Activated T-cell treated with anti-CD3 and anti-CD28 coated beads, Interleukin-2, amount 50 U/mL, for 24 hours (primary cell): ENCODE measurements around the gene ZNF570.
A peak's percentile ranks its signal among the peaks of the same experiment; 100 is the strongest.

Experiments used
- DNase-seq: peaks from one replicate; pipeline ENCODE4 v3.0.0-alpha.2; 2020
- H3K27ac Mint-ChIP-seq: 2 replicates; pipeline ENCODE4 v1.8.0; 2020; ENCODE audit warnings: mild to moderate bottlenecking, mixed read lengths
- H3K27me3 Mint-ChIP-seq: 2 replicates; pipeline ENCODE4 v1.8.0; 2020; ENCODE audit warnings: mixed read lengths
- H3K36me3 Mint-ChIP-seq: 2 replicates; pipeline ENCODE4 v1.8.0; 2020; ENCODE audit warnings: low read depth, mixed read lengths
- H3K4me1 Mint-ChIP-seq: 2 replicates; pipeline ENCODE4 v1.8.0; 2020; ENCODE audit warnings: low read depth, mixed read lengths
- H3K4me3 Mint-ChIP-seq: 2 replicates; pipeline ENCODE4 v1.8.0; 2020; ENCODE audit warnings: mild to moderate bottlenecking, moderate library complexity, mixed read lengths
- H3K9me3 Mint-ChIP-seq: 2 replicates; pipeline ENCODE4 v1.8.0; 2020; ENCODE audit warnings: mixed read lengths

Gene ZNF570

DNA sequence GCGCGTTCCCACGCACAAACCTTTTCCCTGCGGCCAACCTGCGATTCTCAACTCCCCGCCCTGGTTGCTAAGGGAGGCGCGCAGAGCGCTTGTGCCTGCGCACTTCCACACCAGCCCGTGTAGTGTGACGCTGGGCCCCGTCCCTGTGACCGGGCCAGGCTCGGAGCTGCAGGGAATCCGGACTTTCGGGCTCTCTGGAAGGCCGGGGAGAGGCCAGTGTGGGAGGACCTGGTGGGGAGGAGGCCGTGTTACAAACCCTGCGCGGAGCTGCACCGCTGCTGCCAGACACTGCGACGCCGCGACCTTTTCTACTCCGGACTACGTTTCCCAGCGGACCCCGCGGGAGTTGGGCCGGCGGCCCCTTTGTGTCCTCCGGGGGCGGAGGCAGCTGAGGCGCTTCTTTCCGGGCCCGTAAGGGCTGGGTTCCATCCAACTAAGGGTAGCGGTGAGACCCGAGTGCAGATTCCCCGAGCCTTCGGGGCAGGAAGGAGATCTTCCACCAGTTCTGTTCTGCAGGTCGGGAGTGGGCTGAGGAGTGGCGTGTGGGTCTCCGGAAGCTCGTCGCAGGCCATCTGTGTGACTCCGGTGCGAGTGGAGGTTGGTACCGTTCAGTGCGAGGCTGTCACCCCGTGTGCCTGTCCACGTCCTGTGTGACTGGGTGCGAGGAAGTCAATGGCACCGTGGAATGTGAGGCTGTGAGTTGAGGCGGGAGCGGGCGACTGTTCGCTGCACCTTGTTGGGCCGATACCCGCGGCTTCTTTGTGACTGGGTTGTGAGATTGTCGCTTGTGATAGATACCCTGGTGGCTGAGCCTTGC lies at the start of gene ZNF570:
TSS of gene ZNF570 (plus strand) at position 396 of the 817 bp plus-strand sequence. CDS start 999 bp downstream, outside the sequence.
- H3K27ac Mint-ChIP-seq, result peak within 1 kb of the TSS; percentile 95
- DNase-seq, result peak; percentile 91
- H3K4me1 Mint-ChIP-seq, result peaks cover 33% of the 10 kb centered on the region
- H3K9me3 Mint-ChIP-seq, result peaks cover 32% of the 10 kb centered on the region
- no peaks in the 10 kb centered on the region for H3K27me3 Mint-ChIP-seq
- peak within 1 kb of the TSS; percentile 97 for H3K4me3 Mint-ChIP-seq
- peaks cover 54% of the 10 kb centered on the region for H3K36me3 Mint-ChIP-seq

DNA sequence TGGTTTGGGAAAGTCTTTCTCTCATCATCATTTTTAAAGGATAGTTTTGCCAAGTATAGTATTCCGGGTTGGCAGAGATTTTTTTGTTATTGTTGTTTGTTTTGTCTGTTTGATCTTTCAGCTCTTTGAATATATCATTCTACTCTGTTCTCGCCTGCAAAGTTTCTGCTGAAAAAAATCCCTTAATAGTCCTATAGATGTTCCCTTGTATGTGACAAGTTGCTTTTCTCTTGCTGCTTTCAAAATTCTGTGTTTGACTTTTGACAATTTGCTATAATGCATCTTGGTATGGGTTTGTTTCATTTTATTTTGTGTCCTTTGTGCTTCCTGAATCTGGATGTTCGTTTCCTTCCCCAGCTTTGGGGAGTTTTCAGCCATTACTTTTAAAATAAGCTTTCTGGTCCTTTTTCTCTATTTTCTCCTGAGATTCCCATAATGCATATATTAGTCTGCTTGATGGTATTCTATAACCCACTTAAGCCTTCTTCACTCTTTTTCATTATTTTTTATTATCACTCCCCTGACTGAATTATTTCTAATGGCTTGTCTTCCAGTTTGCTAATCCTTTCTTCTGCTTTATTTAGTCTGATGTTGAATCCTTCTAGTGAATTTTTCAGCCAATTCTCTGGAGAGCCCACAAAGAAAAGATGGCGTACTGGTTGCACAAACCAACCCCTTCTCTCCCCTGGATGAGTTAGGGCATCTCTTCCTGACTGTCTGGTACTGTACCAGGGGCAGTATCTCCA lies 16.5 kb upstream of the ZNF570 start:
- Mint-ChIP-seq H3K27ac (no peak overlapping the region), H3K4me1 (no peaks in the 10 kb centered on the region), H3K4me3 (no peak overlapping the region), H3K27me3 (no peaks in the 10 kb centered on the region), H3K9me3 (peaks cover 74% of the 10 kb centered on the region), H3K36me3 (peaks cover 82% of the 10 kb centered on the region)
- DNase-seq, result no peak

DNA sequence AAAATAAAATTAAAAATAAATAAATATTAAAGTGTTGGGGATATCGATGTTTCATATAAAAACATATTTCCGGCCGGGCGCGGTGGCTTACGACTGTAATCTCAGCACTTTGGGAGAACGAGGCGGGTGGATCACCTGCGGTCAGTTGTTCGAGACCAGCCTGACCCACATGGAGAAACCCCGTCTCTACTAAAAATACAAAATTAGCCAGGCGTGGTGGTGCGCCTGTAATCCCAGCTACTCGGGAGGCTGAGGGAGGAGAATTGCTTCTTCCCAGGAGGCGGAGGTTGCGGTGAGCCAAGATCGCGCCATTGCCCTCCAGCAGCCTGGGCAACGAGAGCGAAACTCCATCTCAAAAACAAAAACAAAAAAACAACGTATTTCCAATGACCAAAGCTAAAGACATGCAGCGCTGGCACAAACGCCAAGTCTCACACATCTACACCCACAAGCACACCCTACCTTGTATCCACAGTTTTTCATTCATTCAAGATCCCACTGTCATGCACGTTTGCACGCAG lies 2.8 kb upstream of the ZNF570 start:
- no peaks in the 10 kb centered on the region for H3K27me3 Mint-ChIP-seq
- peaks cover 60% of the 10 kb centered on the region for H3K36me3 Mint-ChIP-seq
- H3K4me3 Mint-ChIP-seq, result peak overlapping the region; percentile 97
- peaks cover 32% of the 10 kb centered on the region for H3K9me3 Mint-ChIP-seq
- H3K27ac Mint-ChIP-seq, result peak overlapping the region; percentile 97
- peaks cover 33% of the 10 kb centered on the region for H3K4me1 Mint-ChIP-seq
- no peak for DNase-seq

DNA sequence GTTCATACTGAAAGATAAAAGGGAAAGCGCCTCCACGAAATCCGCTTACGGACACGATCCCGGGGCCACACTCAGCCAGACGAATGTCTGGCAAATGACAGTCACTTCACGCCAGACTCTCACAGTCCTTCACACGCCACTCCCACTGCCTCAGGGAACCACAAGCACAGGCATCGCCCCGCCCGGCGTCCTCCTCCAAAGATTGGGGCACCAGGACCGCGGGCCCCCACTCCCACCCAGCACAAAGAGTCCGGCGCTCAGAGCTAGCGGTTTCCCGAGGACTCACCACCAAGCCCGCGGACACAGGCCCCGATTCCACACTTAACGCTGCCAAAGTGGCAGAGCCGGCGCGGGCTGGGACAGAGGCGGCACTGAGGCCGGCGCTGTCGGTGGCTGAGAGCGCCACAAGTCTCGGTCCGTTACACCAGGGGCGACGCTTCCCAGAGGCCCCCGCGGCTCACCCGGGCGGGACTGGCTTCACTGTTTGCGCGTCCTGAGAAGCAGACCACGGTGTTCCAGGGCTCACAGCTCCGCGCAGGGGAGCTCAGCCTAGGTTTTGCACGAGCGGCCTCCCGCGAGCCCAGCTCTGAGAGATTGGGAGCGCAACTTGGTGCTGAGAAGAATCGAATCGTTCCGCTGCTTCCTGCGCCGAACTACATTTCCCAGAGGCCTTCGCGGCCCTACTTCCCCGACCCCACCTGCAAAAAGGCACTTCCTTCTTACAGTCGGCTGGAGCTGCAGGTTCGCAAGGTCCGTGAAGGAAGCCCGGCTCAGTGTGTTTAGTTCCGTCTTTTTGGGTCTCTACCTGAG lies 2.2 kb upstream of the ZNF570 start, which contains the start of gene ZNF569:
TSS of gene ZNF569 (minus strand) at position 647 of the 810 bp plus-strand sequence. CDS start 22,523 bp downstream, outside the sequence.
- peak; percentile 89 for DNase-seq
- Mint-ChIP-seq H3K4me3 (peak within 1 kb of the TSS; percentile 97), H3K27ac (peak within 1 kb of the TSS; percentile 97), H3K4me1 (peaks cover 33% of the 10 kb centered on the region), H3K9me3 (peaks cover 32% of the 10 kb centered on the region), H3K36me3 (peaks cover 60% of the 10 kb centered on the region), H3K27me3 (no peaks in the 10 kb centered on the region)

DNA sequence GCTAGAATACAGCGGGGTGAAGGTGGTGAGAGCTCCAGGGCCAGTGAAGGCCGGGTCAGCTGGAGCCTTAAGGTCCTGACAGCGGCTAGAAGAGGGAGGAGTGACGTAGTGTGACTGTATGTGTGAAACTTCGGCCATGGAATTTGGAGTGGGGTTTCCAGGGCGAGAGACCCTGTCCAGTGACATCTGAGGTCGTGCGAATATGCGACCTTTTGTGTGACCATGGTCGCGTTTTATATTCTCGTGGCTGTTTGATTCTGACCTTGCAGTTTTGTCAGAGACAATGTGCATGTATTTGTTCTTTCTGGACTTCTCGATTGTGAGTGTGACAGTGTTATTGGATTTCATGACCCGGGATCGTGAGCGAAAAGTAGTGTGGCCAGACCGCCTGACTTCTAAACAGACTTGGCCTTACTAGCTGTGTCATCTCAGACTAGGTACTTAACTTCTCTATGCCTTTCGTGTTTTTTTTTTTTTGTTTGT lies 1.5 kb upstream of the ZNF570 start:
- DNase-seq, result no peak
- H3K27me3 Mint-ChIP-seq, result no peaks in the 10 kb centered on the region
- peak overlapping the region; percentile 97 for H3K27ac Mint-ChIP-seq
- H3K36me3 Mint-ChIP-seq, result peaks cover 60% of the 10 kb centered on the region
- H3K4me1 Mint-ChIP-seq, result peaks cover 33% of the 10 kb centered on the region
- H3K4me3 Mint-ChIP-seq, result peak overlapping the region; percentile 97
- H3K9me3 Mint-ChIP-seq, result peaks cover 32% of the 10 kb centered on the region

DNA sequence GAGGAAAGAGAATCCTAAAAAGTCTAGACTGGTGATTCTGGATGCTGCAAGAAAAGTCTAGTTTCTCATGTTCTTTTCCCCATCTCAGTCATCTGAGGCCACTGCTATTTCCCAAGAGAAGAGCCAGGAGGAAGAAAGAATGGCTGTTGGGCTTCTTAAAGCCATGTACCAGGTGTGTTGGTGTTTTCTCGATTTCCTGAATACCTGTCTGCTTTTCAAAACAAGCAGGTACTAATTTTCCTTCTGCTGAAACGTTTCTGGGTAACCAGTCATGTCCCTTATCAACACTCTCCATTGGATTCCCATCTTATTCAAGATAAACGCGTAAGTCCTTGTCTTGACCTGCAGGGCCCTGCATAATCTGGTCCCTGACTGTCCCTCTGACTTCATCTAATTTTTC lies 1.1 kb downstream of the ZNF570 start:
- peaks cover 44% of the 10 kb centered on the region for H3K36me3 Mint-ChIP-seq
- peaks cover 33% of the 10 kb centered on the region for H3K4me1 Mint-ChIP-seq
- H3K27ac Mint-ChIP-seq, result peak overlapping the region; percentile 95
- peak overlapping the region; percentile 97 for H3K4me3 Mint-ChIP-seq
- H3K27me3 Mint-ChIP-seq, result no peaks in the 10 kb centered on the region
- DNase-seq, result no peak
- H3K9me3 Mint-ChIP-seq, result peaks cover 23% of the 10 kb centered on the region

DNA sequence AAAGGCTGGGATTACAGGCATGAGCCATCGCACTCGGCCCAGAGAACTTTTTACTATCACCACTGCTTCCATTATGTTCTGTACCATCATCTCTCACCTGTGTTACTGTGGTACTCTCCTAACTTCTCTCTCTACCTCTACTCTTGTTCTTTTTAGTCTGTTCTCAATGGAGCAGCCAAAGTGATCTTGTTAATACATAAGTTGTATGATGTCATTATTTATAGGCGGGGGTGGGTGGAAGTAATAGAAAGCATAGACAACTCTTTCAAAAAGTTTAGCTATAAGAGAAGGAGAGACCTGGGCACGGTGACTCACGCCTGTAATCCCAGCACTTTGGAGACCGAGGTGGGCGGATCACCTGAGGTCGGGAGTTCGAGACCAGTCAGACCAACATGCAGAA lies 3.0 kb downstream of the ZNF570 start:
- Mint-ChIP-seq H3K27ac (no peak overlapping the region), H3K27me3 (no peaks in the 10 kb centered on the region), H3K9me3 (peaks cover 33% of the 10 kb centered on the region), H3K36me3 (peaks cover 28% of the 10 kb centered on the region), H3K4me1 (peaks cover 23% of the 10 kb centered on the region), H3K4me3 (no peak overlapping the region)
- DNase-seq, result no peak

DNA sequence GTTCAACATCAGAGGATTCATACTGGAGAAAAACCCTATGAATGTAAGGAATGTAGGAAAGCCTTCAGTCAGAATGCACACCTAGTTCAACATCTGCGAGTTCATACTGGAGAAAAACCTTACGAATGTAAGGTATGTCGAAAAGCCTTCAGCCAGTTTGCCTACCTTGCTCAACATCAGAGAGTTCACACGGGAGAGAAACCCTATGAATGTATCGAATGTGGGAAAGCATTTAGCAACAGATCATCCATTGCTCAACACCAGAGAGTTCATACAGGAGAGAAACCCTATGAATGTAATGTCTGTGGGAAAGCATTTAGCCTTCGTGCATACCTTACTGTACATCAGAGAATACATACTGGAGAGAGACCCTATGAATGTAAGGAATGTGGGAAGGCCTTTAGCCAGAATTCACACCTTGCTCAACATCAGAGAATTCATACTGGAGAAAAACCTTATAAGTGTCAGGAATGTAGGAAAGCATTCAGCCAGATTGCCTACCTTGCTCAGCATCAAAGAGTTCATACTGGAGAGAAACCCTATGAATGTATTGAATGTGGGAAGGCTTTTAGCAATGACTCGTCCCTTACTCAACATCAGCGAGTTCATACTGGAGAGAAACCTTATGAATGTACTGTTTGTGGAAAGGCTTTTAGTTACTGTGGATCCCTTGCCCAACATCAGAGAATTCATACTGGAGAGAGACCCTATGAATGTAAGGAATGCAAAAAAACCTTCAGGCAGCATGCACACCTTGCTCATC lies 15.4 kb downstream of the ZNF570 start:
- peaks cover 55% of the 10 kb centered on the region for H3K9me3 Mint-ChIP-seq
- H3K4me1 Mint-ChIP-seq, result no peaks in the 10 kb centered on the region
- no peak overlapping the region for H3K4me3 Mint-ChIP-seq
- no peak for DNase-seq
- H3K27me3 Mint-ChIP-seq, result no peaks in the 10 kb centered on the region
- H3K27ac Mint-ChIP-seq, result no peak overlapping the region
- H3K36me3 Mint-ChIP-seq, result peaks cover 70% of the 10 kb centered on the region

DNA sequence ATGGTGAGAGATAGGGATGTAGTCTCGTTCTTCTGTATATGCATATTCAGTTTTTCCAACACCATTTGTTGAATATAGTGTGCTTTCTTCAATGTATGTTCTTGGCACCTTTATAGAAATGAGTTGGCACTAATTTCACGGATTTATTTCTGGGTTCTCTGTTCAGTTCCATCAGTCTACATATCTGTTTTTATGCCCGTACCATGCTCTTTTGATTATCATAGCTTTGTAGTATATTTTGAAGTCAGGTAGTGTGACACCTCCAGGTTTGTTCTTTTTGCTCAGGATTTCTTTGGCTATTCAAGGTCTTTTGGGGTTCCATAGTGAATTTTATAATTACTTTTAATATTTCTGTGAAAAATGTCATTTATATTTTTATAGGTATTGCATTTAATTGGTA lies 23.1 kb downstream of the ZNF570 start:
- Mint-ChIP-seq H3K27me3 (no peaks in the 10 kb centered on the region), H3K4me1 (no peaks in the 10 kb centered on the region), H3K4me3 (no peak overlapping the region), H3K36me3 (peaks cover 36% of the 10 kb centered on the region), H3K27ac (no peak overlapping the region), H3K9me3 (peaks cover 41% of the 10 kb centered on the region)
- no peak for DNase-seq

DNA sequence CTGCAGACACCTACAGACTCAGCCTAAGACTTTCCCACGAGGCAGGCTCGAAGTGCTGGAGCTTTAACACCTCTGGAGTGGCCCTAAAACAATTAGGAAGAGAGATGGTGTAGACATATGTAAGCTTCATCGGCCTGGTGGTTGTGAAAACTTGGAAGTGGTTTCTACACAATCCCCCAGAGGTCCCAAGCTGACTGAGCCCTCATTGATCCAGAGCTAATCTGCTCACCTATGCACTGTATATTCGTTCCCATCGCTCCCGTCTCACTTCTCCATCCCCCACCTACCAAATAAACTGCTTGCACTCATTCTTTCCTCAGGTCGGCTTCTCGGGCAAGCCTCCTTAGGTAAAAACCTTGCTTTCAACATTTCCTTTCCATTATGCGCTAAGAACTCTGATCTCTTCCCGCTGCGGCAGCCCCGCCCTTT lies 36.8 kb downstream of the ZNF570 start:
- Mint-ChIP-seq H3K27ac (no peak overlapping the region), H3K27me3 (no peaks in the 10 kb centered on the region), H3K4me3 (no peak overlapping the region), H3K4me1 (no peaks in the 10 kb centered on the region), H3K9me3 (peaks cover 33% of the 10 kb centered on the region), H3K36me3 (peaks cover 14% of the 10 kb centered on the region)
- no peak for DNase-seq

DNA sequence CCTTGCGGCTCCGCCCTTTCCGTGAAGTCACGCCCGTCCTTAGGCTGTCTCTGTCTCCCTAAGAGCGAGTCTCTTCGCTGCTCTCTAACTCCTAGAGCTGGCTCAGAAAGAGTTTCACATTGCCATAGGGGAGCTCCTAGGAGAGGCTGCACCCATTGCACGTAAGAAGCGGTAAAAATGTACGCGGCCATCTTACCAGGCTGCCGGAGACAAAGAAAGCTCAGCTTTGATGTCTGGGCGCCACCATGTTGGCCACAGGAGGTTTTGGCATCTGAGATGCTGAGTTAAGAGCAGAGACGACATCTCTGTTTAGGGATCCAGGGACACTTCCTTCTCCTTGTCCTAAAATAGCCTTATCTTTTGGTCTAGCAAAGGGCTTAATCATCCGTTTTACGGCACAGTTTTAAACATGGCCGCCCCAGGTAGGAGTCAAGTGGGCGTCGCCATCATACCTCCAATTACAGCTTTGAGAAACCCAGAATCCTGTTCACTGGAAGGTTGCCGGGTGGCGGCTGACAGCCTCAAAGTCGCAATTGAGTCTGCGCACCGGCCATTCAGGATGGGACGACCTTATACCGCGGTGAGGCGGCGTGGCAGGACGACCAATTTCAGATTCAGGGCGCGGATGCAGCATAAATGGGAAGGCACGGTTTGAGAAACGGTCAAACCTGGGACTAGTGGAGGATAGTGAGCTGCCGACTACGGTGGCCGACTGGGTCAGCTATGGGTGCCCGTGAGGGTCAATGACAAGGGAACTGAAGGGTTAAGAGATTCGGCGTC lies 37.4 kb downstream of the ZNF570 start, which contains the start of gene ZNF793:
TSS of gene ZNF793 (plus strand) at position 553 of the 780 bp plus-strand sequence. CDS start 16,501 bp downstream, outside the sequence.
- Mint-ChIP-seq H3K9me3 (peaks cover 33% of the 10 kb centered on the region), H3K4me3 (no peak within 1 kb of the TSS), H3K4me1 (no peaks in the 10 kb centered on the region), H3K36me3 (peaks cover 18% of the 10 kb centered on the region), H3K27me3 (no peaks in the 10 kb centered on the region), H3K27ac (no peak within 1 kb of the TSS)
- DNase-seq, result peak; percentile 88

DNA sequence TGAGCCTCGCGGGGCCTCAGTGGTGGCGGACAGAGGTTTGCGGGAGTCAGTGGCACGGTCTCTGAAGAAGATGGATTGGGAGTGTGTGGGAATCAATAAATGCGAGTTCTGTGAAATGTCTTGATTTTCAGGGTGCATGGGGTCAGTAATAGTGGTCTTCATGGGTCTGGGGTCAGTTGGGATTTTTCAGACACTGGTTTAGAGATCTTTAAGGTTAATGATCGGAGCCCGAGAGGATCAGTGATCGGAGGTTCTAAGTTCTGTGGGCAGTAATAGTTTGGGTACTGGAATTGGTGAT lies 38.0 kb downstream of the ZNF570 start:
- Mint-ChIP-seq H3K27ac (no peak overlapping the region), H3K4me1 (no peaks in the 10 kb centered on the region), H3K36me3 (peaks cover 24% of the 10 kb centered on the region), H3K4me3 (no peak overlapping the region), H3K9me3 (peaks cover 28% of the 10 kb centered on the region), H3K27me3 (no peaks in the 10 kb centered on the region)
- no peak for DNase-seq

DNA sequence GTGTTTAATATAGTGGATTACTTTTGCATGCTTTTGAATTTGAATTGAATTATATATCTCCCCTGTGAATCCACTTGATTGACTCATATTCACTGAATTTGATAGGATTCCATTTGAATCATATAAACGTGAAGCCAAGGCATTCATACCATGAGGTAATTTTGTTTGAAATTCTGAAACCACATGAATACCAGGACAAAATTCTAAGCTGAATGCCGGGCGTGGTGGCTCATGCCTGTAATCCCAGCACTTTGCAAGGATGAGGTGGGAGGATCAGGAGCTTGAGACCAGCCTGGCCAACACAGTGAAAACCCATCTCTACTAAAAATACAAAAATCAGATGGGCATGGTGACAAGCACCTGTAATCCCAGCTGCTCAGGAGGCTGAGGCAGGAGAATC lies 42.0 kb downstream of the ZNF570 start:
- Mint-ChIP-seq H3K4me3 (no peak overlapping the region), H3K27me3 (no peaks in the 10 kb centered on the region), H3K4me1 (no peaks in the 10 kb centered on the region), H3K36me3 (peaks cover 63% of the 10 kb centered on the region), H3K27ac (no peak overlapping the region), H3K9me3 (peaks cover 37% of the 10 kb centered on the region)
- no peak for DNase-seq
